ENCODE data around the gene IL36RN. TPM values are rescaled to one million over a fixed set of nuclear protein-coding genes. Genes with fewer than 3 reads are reported as not detected.

The IL36RN gene
- polyA plus RNA-seq, 1 donor from 2014 or later, result not detected

GRCh38 chr2:113032737-113033136, 26.3 kb upstream of the IL36RN start:
- TF ChIP-seq EZH2 (IDR thresholded peaks at IDR 0.05; ENCODE audit: borderline replicate concordance, insufficient read depth, low read length, poor library complexity, severe bottlenecking), result no peak
- TF ChIP-seq, protein P1, sequence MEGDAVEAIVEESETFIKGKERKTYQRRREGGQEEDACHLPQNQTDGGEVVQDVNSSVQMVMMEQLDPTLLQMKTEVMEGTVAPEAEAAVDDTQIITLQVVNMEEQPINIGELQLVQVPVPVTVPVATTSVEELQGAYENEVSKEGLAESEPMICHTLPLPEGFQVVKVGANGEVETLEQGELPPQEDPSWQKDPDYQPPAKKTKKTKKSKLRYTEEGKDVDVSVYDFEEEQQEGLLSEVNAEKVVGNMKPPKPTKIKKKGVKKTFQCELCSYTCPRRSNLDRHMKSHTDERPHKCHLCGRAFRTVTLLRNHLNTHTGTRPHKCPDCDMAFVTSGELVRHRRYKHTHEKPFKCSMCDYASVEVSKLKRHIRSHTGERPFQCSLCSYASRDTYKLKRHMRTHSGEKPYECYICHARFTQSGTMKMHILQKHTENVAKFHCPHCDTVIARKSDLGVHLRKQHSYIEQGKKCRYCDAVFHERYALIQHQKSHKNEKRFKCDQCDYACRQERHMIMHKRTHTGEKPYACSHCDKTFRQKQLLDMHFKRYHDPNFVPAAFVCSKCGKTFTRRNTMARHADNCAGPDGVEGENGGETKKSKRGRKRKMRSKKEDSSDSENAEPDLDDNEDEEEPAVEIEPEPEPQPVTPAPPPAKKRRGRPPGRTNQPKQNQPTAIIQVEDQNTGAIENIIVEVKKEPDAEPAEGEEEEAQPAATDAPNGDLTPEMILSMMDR (IDR thresholded peaks at IDR 0.05; ENCODE audit: poor library complexity, severe bottlenecking), result no peak
- no peak for TF ChIP-seq TAF1 (IDR thresholded peaks at IDR 0.05; ENCODE audit: low read depth)
- TF ChIP-seq SMC3 (conservative IDR thresholded peaks at IDR 0.05; ENCODE audit: poor library complexity), result no peak
- TF ChIP-seq RAD21 (conservative IDR thresholded peaks at IDR 0.05), result no peak
- no peak for TF ChIP-seq MXI1 (conservative IDR thresholded peaks at IDR 0.05; ENCODE audit: poor library complexity, severe bottlenecking)
- TF ChIP-seq POLR2AphosphoS5 (IDR thresholded peaks at IDR 0.05), result no peak
- no peak for TF ChIP-seq REST (IDR thresholded peaks at IDR 0.05; ENCODE audit: borderline replicate concordance)
- no peak for TF ChIP-seq EP300 (conservative IDR thresholded peaks at IDR 0.05; ENCODE audit: poor library complexity, severe bottlenecking)

DNA sequence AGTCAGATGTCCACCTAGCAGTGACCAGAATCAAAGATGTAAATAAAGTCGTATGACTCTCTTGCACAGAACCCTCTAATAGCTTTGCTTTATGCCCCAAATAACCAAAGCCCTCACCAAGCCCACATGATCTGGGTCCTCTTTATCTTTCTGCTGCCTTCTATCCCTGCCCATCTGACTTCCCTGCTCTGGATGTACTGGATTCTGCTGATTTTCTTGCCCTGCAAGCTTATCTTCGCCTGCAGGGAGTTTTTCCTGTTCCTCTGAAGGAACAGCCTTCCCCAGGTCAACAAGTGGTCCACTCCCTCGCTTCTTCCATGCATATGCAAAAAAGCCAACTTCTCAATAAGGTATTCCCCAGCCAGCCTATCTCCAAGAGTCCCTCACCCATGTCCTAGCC, 25.0 kb upstream of the IL36RN start:
- Histone ChIP-seq H3K9ac (ENCODE audit: low read length) (no peak overlapping the region), H3K36me3 (ENCODE audit: insufficient read depth, low read length) (no peaks in the 10 kb centered on the region), H4K20me1 (ENCODE audit: insufficient read depth) (no peaks in the 10 kb centered on the region), H2AFZ (ENCODE audit: low read depth, low read length) (no peak overlapping the region), H3K27me3 (ENCODE audit: insufficient read depth, low read depth, low read length) (no peaks in the 10 kb centered on the region), H3K4me2 (ENCODE audit: low read length) (no peak overlapping the region), H3K27ac (ENCODE audit: low read length) (no peak overlapping the region), H3K9me3 (ENCODE audit: low read length) (no peaks in the 10 kb centered on the region), H3K4me3 (ENCODE audit: low read length) (no peak overlapping the region), H3K9me2 (ENCODE audit: insufficient read depth, low read length) (no peaks in the 10 kb centered on the region), H3F3A (ENCODE audit: insufficient read depth, low read length, poor library complexity, severe bottlenecking) (no peaks in the 10 kb centered on the region), H3K79me2 (replicated peaks; ENCODE audit: insufficient read depth, low read length) (no peaks in the 10 kb centered on the region)
- TF ChIP-seq REST (IDR thresholded peaks at IDR 0.05; ENCODE audit: borderline replicate concordance) (no peak), SMC3 (conservative IDR thresholded peaks at IDR 0.05; ENCODE audit: poor library complexity) (no peak), EP300 (conservative IDR thresholded peaks at IDR 0.05; ENCODE audit: poor library complexity, severe bottlenecking) (no peak), RAD21 (conservative IDR thresholded peaks at IDR 0.05) (no peak)

More at GRCh38 chr2:113032737-113033136, 26.3 kb upstream of the IL36RN start:
- Histone ChIP-seq H3K27me3 (ENCODE audit: insufficient read depth, low read depth, low read length) (no peaks in the 10 kb centered on the region), H3F3A (ENCODE audit: insufficient read depth, low read length, poor library complexity, severe bottlenecking) (no peaks in the 10 kb centered on the region), H3K36me3 (ENCODE audit: insufficient read depth, low read length) (no peaks in the 10 kb centered on the region), H3K27ac (ENCODE audit: low read length) (no peak overlapping the region), H3K79me2 (replicated peaks; ENCODE audit: insufficient read depth, low read length) (no peaks in the 10 kb centered on the region), H4K20me1 (ENCODE audit: insufficient read depth) (no peaks in the 10 kb centered on the region), H2AFZ (ENCODE audit: low read depth, low read length) (no peak overlapping the region), H3K9me2 (ENCODE audit: insufficient read depth, low read length) (no peaks in the 10 kb centered on the region), H3K4me3 (ENCODE audit: low read length) (no peak overlapping the region), H3K9ac (ENCODE audit: low read length) (no peak overlapping the region), H3K4me2 (ENCODE audit: low read length) (no peak overlapping the region), H3K9me3 (ENCODE audit: low read length) (no peaks in the 10 kb centered on the region)
